ENCODE measurements around the gene AWAT1.
"Not testable (repeated sequence)": the region's sequence is repeated elsewhere in the genome, so short reads cannot be mapped to it uniquely, and the experiment has no call there.

AWAT1 gene

DNA sequence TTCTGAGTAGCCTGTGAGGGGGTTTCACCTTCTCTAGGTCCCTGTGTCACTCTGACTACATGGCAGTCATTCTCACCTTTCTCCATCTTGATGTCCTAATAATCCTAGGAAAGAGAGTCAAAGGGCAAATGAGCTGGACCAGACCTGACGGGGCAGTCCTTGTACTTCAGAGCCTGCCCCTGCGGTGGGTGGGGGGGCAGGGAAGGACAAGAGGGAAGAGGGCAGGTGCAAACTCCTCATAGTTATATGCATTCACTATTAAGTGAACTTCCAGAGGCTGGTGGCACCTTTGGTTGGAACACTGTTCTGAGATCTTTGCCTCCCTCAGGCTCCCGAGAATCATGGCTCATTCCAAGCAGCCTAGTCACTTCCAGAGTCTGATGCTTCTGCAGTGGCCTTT lies at the start of gene AWAT1:
AWAT1 (plus strand) TSS at position 301 of the 400 bp plus-strand sequence; CDS start at position 342, 41 bp downstream.
- no peak within 1 kb of the TSS for H3K4me3 ChIP-seq (ENCODE audit: low read depth, low read length)

DNA sequence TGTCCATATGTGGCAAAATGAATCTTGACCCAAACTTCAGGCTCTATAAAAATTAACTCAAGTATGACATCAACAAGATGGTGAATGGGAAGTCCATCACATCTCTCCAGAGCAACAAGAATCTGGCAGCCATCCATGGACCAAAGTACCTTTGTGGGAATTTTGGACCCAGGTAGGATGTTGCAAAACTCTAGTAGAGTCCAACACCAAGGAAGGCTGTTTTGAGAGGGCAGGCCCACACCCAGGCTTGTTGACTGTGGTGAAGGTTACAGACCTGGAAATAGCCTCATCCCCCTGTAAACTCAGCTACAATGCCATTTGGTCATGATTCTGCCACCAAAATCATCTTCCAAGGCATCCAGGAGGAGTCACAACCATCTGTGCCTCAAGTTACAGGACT lies 44.2 kb upstream of the AWAT1 start:
- H3K4me3 ChIP-seq (ENCODE audit: low read depth, low read length): no peak overlapping the region

DNA sequence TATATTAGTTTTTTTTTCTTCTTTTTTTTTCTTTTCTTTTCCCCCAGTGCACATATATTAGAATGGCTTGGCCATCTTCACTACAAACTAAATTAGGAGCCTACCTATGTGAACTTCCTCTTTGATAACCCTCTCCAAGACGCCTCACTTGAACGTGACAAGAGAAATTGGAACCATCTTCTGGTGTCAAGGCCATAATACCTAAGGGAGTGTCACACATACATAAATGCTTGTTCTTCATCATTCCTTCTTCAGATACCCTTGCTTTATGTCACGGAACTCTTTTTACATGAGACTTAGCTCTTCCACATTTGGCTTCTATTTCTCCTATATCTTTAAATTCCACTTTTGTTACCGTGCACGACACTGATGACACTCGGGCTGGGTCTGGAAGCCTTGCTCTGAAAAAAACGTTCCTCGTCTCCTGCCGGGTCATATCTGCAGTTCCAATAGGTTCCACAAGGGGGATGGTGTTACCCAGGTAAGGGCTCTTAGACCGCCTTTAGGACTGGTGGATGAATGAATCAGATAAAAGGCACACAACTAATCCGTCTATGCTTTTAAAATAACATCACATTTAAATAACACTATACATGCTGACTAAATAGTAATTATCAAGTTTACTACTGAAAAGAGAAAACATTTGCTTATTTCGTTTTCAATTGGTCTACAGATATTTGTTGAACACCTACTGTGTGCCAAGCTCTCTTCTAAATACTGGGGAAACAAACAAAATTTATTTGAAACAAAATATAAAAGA lies 37.3 kb upstream of the AWAT1 start:
- H3K4me3 ChIP-seq (ENCODE audit: low read depth, low read length): no peak overlapping the region

DNA sequence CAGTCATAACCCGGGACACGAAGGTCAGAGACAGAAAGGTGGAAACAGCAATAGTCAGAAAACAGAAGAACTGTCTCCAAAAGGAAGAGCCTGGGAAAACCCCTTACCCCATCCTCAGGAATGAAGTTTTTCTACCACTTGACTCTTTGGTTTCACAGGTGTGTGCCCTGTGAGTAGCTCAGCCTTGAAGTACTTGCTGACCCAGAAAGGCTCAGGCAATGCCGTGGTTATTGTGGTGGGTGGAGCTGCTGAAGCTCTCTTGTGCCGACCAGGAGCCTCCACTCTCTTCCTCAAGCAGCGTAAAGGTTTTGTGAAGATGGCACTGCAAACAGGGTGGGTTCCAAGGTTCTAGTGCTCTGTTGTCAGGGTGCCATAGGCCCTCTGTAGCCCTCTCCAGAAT lies 32.7 kb upstream of the AWAT1 start:
- H3K4me3 ChIP-seq (ENCODE audit: low read depth, low read length): no peak overlapping the region

- no peak overlapping the region for H3K4me3 ChIP-seq (ENCODE audit: low read depth, low read length)
These were observed 26.0 kb upstream of the AWAT1 start for GRCh38 chrX:70208479-70208878.

GRCh38 chrX:70209570-70209969 lies 24.9 kb upstream of the AWAT1 start:
- not testable (repeated sequence) for H3K4me3 ChIP-seq (ENCODE audit: low read depth, low read length)

DNA sequence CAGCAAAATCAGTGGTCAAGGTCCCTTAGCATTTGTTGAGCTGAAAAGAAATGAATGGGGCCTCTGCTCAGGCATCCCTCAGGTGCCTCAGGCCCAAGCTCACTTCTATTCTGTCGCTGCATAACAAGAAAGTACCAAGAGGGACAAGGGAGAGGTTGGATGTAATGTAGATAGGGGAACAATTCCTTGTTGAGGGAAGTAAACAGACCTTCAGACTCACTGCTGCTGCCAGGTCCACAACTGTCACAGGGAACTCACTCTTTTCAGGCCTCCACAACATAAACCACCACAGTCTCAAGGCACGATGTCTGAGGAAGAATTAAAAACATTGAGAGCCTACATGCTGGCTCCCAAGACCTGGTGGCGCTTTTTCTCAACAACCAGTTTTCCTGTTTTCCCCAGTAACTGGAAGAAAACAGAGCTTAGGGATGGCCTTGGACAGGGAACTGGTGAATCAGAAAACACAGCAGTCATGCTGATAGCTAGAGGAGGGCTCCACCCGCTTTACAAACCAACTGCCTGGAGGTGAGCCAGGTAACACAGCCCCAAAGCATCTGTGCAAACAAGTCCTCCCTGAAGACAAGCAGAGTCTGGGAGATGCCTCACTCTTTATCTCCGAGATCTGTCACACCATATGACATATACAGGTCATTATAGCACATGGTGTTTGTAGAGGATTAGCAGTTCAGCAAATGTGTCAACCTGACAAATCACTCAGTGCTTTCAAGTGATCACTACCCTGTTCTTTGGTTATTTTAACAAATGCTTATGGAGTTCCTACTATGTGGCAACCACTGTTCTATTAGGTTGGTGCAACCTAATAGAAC lies 14.3 kb upstream of the AWAT1 start:
- H3K4me3 ChIP-seq (ENCODE audit: low read depth, low read length): no peak overlapping the region

GRCh38 chrX:70226048-70226447 lies 8.4 kb upstream of the AWAT1 start:
- H3K4me3 ChIP-seq (ENCODE audit: low read depth, low read length): no peak overlapping the region

DNA sequence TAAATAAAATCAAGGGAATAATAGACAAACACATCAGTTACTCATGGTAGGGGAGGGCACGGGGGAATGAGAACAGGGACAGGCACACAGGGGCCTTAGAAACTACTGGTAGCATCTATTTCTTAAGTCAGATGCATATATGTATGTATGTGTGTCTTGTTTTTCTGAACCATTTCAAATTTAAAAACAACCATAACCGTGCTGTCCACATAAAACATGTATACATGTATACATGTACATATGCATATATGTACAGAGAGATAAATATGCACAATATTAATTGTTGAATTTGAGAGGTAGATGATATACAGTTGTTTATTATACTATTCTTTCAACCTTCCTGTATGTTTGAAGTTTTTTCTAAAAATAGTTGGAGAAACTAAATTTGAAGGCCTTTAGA lies 7.8 kb upstream of the AWAT1 start:
- no peak overlapping the region for H3K4me3 ChIP-seq (ENCODE audit: low read depth, low read length)

DNA sequence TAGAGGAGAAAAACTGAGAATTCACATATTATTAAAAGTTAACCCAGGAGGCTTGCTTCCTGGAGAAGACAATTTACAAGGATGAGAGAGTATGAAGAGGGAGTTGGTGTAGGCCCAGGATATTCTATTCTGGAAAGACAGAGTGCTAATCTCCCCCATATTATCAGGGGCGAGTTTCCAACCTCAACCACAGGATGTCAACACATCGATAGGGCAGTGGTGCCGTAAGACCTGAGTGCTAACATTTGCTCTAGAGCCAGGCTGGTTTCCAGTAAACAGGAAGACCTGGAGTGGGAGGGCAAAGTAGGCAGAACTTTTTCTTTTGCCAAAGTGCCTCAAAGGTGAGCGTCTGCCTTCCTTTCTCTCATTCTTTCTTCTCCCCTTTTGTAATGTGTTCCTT lies 2.8 kb upstream of the AWAT1 start:
- no peak overlapping the region for H3K4me3 ChIP-seq (ENCODE audit: low read depth, low read length)

DNA sequence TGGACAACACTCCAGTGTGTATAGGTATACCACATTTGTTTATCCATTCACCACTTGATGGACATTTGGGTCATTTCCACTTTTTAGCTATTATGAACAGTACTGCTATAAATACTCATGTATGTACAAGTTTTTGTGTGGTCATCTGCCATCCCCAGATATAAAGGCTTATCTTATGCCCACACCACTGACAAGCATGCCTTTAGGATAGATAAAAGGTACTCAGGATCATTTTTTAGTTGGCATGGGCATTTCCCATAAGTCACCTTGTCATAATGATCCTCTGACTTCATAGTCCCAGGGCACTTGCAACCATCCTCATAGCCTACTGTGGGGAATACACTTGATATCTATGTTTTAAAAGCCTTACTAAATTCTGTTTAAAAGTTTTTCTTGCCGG lies 6.3 kb downstream of the AWAT1 start:
- no peak overlapping the region for H3K4me3 ChIP-seq (ENCODE audit: low read depth, low read length)

GRCh38 chrX:70241501-70241900 lies 7.0 kb downstream of the AWAT1 start:
- no peak overlapping the region for H3K4me3 ChIP-seq (ENCODE audit: low read depth, low read length)

GRCh38 chrX:70243601-70244000 lies 9.1 kb downstream of the AWAT1 start:
- not testable (repeated sequence) for H3K4me3 ChIP-seq (ENCODE audit: low read depth, low read length)

GRCh38 chrX:70244881-70245280 lies 10.4 kb downstream of the AWAT1 start:
- no peak overlapping the region for H3K4me3 ChIP-seq (ENCODE audit: low read depth, low read length)

DNA sequence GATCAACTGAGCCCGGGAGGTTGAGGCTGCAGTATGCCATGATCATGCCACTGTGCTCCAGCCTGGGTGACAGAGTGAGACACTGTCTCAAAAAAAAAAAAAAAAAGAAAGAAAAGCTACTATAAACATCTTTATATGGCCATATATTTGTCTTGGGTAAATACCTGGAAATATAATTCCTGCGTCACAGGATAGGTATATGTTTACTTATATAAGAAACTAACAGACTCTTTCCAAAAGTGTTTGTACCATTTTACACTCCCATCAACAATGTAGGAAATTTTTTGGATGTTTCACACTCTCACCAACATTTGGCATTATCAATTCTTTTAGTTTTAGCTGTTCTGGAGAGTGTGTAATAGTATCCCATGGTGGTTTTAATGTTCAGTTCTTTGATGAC lies 12.8 kb downstream of the AWAT1 start:
- no peak overlapping the region for H3K4me3 ChIP-seq (ENCODE audit: low read depth, low read length)

GRCh38 chrX:70252491-70252890 lies 18.0 kb downstream of the AWAT1 start:
- no peak overlapping the region for H3K4me3 ChIP-seq (ENCODE audit: low read depth, low read length)

DNA sequence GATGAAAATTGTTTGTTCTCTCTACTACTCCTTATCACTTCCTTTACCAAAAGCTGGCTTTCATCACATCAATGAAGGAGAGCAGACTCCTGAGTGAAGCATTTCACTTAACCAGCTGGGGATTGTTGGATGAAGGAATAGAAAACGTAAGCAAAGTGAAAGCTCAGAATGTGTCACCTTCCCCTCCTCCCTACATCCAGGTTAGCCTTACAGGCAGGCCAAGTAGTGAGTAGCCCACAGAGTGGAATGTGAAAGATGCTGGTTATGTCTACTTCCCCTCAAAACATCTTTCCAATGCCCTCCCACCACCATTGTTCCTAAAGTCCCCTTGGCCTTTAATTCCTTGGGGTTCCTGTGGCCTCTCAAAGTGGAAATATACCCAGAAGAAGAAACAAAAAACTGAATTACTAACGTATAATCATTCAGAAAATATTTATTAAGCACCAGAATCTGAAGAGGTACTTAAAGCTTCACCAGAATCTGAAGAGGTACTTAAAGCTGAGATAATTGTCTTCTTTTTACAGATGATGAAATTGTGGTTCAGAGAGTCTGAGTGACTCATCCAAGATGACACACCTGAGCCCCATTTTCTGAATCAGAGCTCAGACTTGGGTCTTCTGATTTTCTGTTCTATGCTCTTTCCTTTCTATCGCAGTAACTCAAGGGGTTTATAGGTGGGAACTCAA lies 19.1 kb downstream of the AWAT1 start:
- H3K4me3 ChIP-seq (ENCODE audit: low read depth, low read length): no peak overlapping the region

DNA sequence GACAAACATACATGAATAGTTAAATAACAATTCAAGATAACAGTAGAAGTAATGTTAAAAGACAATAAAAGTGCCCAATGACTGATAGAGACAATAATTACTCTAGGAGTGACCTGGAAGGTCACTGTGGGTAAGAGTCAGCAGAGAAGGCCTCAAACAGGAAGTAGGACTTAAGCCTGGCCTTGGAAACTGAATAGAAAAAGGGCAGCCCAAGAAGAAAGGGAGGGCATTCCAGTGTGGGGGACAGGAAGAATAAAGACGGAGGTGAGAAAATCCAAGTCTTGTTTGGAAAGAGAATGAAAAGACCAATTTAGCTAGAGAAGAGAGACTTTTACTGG lies 19.6 kb downstream of the AWAT1 start:
- H3K4me3 ChIP-seq (ENCODE audit: low read depth, low read length): no peak overlapping the region

- H3K4me3 ChIP-seq (ENCODE audit: low read depth, low read length): no peak overlapping the region
These were observed 20.5 kb downstream of the AWAT1 start for GRCh38 chrX:70254909-70255308.

- H3K4me3 ChIP-seq (ENCODE audit: low read depth, low read length): no peak overlapping the region
These were observed 21.0 kb downstream of the AWAT1 start for GRCh38 chrX:70255452-70255851.

DNA sequence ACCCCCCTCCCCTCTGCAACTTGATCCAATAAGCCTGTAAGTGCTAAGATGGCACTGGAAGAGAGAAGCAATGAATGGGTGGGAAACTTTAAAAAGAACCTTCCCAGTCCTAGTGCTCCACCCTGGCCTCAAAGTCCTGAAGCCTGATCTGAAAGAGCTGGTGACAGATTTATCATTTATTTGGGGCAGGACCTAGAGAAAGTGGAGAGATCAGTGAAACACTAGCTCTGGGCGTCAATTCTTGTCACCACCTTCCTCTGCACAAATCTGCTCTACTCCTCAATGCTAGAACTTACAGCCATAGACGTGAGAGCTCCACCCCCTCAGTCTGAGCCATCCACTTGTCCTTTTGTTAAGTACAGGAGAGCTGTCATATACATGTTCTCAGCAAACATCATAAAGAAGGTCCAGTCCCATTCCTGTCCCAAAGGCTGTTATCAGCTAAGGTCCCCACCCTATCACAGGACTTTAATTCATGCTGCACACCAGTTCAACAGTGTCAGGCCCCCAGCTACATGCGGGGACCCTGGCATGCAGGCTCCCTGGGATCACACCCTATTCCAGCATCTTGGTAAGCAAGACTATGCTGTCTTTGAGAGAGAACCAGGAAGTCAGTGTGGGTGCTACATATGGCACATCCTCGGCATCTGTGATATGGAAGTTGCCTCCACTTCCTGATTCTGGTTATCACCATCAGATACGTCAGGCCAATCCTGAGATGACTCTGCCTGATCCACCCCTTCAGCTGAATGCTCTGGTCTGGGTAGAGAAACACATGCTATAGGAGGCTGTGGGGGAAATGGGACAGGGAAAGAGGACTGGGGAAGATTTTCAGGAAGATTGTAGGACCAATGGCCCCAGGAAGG lies 23.2 kb downstream of the AWAT1 start:
- no peak overlapping the region for H3K4me3 ChIP-seq (ENCODE audit: low read depth, low read length)
